HepG2 (cell line): ENCODE results near the gene MCTS1. TPM values are rescaled to one million over a fixed set of nuclear protein-coding genes. Genes with fewer than 3 reads are reported as not detected.

ENCODE experiments used
- ARID2 ChIP-seq: sonication (generic); formaldehyde crosslinking; IDR thresholded peaks from 2 replicates; pipeline ENCODE4 v1.8.1; 2022; ENCODE audit warnings: mild to moderate bottlenecking, missing genetic modification reagents, borderline replicate concordance
- CREB1 ChIP-seq, 2 experiments: fragments of 450-650 bp in 1 of 2; IDR thresholded peaks; 2 replicates each; pipeline ENCODE4 v1.6.1; 2016 to 2017; ENCODE audit warnings: control low read depth in 1 of 2, mild to moderate bottlenecking in 1 of 2, missing compliant biosample characterization in 1 of 2, missing genetic modification characterization in 1 of 2
- DR1 ChIP-seq: sonication (generic); formaldehyde crosslinking; IDR thresholded peaks from 2 replicates; pipeline ENCODE4 v1.8.0; 2021; ENCODE audit warnings: mild to moderate bottlenecking, missing genetic modification reagents, inconsistent platforms
- NCOR1 ChIP-seq: fragments of 200-600 bp; sonication (generic); IDR thresholded peaks from 2 replicates; pipeline ENCODE4 v1.7.0; 2017; ENCODE audit warnings: antibody characterized with exemption, low read length, borderline replicate concordance
- SNAI1 ChIP-seq: sonication (generic); formaldehyde crosslinking; IDR thresholded peaks from 2 replicates; pipeline ENCODE4 v1.5.0; 2020; ENCODE audit warnings: mild to moderate bottlenecking, missing genetic modification reagents, borderline replicate concordance
- SRSF1 ChIP-seq: fragments of 200-400 bp; formaldehyde crosslinking; optimal IDR thresholded peaks from 2 replicates; pipeline ENCODE3; 2017; ENCODE audit warnings: mild to moderate bottlenecking, low read depth, low read length, moderate library complexity
- WIZ ChIP-seq: sonication (generic); formaldehyde crosslinking; IDR thresholded peaks from 2 replicates; pipeline ENCODE4 v1.5.1; 2020; ENCODE audit warnings: mild to moderate bottlenecking, missing genetic modification reagents
- XRCC5 ChIP-seq: fragments of 200-400 bp; formaldehyde crosslinking; optimal IDR thresholded peaks from 2 replicates; pipeline ENCODE3; 2017; ENCODE audit warnings: mild to moderate bottlenecking, low read length
- ZNF629 ChIP-seq: sonication (generic); formaldehyde crosslinking; conservative IDR thresholded peaks from 2 replicates; pipeline ENCODE4 v1.5.0; 2020; ENCODE audit warnings: missing genetic modification reagents
- ZZZ3 ChIP-seq: sonication (generic); formaldehyde crosslinking; IDR thresholded peaks from 2 replicates; pipeline ENCODE4 v1.4.0; 2020; ENCODE audit warnings: missing genetic modification reagents, mild to moderate bottlenecking, borderline replicate concordance
- polyA plus RNA-seq, 8 experiments: library from polyadenylated mRNA; depleted of rRNA in 3 of 8; stranded (reverse) in 7 of 8; unstranded in 1 of 8; fragments of >200 nt; fragmentation: Illumina TruSeq in 4 of 8; extraction: Trizol in 4 of 8; gene quantifications; 2 replicates each; pipeline versions ENCODE4 v1.2.1 to v1.2.3, GENCODE V29; 2011 to 2016; ENCODE audit warnings: low read depth in 4 of 8, missing spikeins in 1 of 8, mixed read lengths in 1 of 8; ENCODE audit not compliant: insufficient read depth in 1 of 8
- total RNA-seq, 5 experiments: library from RNA; depleted of rRNA; stranded (reverse); fragments of >200 nt; fragmentation: Illumina TruSeq; extraction: Trizol; gene quantifications; 2 replicates each; pipeline ENCODE4 v1.2.3, GENCODE V29; 2016; ENCODE audit warnings: low read depth in 1 of 5
- TF ChIP-seq, protein P1 (sequence below): IDR thresholded peaks from 2 replicates; pipeline ENCODE4 v1.6.1; 2016; ENCODE audit warnings: low read depth, control low read depth
- TF ChIP-seq, protein P2 (sequence below): sonication (generic); formaldehyde crosslinking; IDR thresholded peaks from 2 replicates; pipeline ENCODE4 v1.5.1; 2020; ENCODE audit warnings: missing genetic modification reagents, mild to moderate bottlenecking, borderline replicate concordance
- TF ChIP-seq, protein P3 (sequence below): sonication (generic); formaldehyde crosslinking; IDR thresholded peaks from 2 replicates; pipeline ENCODE4 v1.4.0; 2020; ENCODE audit warnings: mild to moderate bottlenecking, low read depth, missing genetic modification reagents
- TF ChIP-seq, protein P4 (sequence below): sonication (generic); formaldehyde crosslinking; IDR thresholded peaks from 2 replicates; pipeline ENCODE4 v1.4.0; 2020; ENCODE audit warnings: mild to moderate bottlenecking, missing genetic modification reagents

Gene MCTS1
- total and polyA plus RNA-seq, 2 of the 13 experiments (the other 11 are each of a cell fraction or from before 2014, with no cell fraction given) = 30.1 to 59.0 TPM

DNA sequence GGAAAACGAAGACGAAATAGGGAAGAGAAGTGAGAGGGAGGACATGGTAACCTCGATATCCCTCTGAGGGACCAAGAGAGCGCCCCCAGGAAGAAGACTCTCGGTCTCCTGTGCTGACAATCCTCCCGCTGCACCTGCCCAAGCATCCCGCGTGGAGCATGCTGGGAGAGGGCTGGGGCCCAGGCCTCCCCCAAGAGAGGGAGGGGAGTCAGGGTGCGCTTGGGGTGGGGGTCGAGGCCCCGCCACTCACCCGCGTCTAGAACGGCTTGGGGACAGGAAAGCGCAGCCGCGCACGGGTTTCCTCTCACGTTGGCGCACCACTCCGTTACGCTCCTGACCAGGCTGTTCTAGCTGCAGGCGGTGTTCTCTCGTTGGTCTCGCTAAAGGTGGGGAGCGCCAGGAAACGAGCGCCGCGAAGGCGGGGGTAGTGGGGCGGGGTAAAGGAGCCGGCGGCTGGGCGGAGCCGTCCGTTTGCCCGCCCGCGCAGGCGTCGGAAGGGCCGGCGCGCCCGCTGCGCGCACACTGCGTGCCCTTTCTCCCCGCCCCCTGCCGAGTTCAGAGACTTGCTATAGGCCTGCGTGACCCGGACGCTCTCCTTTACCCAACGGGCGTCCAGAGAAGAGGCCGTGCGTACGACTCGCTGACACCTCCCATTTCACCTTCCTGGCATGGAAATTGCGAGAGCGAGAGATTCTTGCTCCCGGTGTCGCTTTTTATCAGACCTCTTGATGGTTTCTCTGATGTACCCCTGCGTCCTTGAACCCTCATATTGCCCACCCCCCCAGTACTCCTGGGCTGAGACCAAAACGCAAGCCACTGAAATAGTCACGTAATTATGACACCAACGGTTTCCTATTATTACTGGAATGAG lies 26.0 kb downstream of the MCTS1 start, which contains the start of gene C1GALT1C1 (continued):
- TF ChIP-seq, protein P1, sequence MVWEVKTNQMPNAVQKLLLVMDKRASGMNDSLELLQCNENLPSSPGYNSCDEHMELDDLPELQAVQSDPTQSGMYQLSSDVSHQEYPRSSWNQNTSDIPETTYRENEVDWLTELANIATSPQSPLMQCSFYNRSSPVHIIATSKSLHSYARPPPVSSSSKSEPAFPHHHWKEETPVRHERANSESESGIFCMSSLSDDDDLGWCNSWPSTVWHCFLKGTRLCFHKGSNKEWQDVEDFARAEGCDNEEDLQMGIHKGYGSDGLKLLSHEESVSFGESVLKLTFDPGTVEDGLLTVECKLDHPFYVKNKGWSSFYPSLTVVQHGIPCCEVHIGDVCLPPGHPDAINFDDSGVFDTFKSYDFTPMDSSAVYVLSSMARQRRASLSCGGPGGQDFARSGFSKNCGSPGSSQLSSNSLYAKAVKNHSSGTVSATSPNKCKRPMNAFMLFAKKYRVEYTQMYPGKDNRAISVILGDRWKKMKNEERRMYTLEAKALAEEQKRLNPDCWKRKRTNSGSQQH (CRISPR knock-in tag) = no peak
- TF ChIP-seq NCOR1 (no peak), CREB1 (IDR thresholded peaks at IDR 0.05) (0 out of 2 replicates have a peak, but pooled peaks have one; percentile 27), CREB1 (CRISPR knock-in tag; IDR thresholded peaks at IDR 0.05) (no peak), XRCC5 (no peak), SNAI1 (CRISPR knock-in tag) (peak; percentile 82; the same call in 1 of the 2 replicates), WIZ (CRISPR knock-in tag) (no peak), ZNF629 (CRISPR knock-in tag) (no peak), ARID2 (CRISPR knock-in tag) (no peak), ZZZ3 (peak; percentile 34; the same call in 1 of the 2 replicates), DR1 (CRISPR knock-in tag) (no peak), SRSF1 (no peak)
- TF ChIP-seq, protein P2, sequence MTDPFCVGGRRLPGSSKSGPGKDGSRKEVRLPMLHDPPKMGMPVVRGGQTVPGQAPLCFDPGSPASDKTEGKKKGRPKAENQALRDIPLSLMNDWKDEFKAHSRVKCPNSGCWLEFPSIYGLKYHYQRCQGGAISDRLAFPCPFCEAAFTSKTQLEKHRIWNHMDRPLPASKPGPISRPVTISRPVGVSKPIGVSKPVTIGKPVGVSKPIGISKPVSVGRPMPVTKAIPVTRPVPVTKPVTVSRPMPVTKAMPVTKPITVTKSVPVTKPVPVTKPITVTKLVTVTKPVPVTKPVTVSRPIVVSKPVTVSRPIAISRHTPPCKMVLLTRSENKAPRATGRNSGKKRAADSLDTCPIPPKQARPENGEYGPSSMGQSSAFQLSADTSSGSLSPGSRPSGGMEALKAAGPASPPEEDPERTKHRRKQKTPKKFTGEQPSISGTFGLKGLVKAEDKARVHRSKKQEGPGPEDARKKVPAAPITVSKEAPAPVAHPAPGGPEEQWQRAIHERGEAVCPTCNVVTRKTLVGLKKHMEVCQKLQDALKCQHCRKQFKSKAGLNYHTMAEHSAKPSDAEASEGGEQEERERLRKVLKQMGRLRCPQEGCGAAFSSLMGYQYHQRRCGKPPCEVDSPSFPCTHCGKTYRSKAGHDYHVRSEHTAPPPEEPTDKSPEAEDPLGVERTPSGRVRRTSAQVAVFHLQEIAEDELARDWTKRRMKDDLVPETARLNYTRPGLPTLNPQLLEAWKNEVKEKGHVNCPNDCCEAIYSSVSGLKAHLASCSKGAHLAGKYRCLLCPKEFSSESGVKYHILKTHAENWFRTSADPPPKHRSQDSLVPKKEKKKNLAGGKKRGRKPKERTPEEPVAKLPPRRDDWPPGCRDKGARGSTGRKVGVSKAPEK (CRISPR knock-in tag) = no peak
- TF ChIP-seq, protein P3, sequence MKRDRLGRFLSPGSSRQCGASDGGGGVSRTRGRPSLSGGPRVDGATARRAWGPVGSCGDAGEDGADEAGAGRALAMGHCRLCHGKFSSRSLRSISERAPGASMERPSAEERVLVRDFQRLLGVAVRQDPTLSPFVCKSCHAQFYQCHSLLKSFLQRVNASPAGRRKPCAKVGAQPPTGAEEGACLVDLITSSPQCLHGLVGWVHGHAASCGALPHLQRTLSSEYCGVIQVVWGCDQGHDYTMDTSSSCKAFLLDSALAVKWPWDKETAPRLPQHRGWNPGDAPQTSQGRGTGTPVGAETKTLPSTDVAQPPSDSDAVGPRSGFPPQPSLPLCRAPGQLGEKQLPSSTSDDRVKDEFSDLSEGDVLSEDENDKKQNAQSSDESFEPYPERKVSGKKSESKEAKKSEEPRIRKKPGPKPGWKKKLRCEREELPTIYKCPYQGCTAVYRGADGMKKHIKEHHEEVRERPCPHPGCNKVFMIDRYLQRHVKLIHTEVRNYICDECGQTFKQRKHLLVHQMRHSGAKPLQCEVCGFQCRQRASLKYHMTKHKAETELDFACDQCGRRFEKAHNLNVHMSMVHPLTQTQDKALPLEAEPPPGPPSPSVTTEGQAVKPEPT = no peak
- TF ChIP-seq, protein P4, sequence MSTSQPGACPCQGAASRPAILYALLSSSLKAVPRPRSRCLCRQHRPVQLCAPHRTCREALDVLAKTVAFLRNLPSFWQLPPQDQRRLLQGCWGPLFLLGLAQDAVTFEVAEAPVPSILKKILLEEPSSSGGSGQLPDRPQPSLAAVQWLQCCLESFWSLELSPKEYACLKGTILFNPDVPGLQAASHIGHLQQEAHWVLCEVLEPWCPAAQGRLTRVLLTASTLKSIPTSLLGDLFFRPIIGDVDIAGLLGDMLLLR (CRISPR knock-in tag) = no peak; the same call in 1 of the 2 replicates
